Motor neuron (in vitro differentiated cells): Measurements from ENCODE around the gene SLC4A11. TPM values are rescaled to one million over a fixed set of nuclear protein-coding genes. Genes with fewer than 3 reads are reported as not detected.

Experiments used
- ATAC-seq, 8 experiments: fragments of 200-7000 bp; cut with Tn5 transposase; replicated peaks in 6 of 8; 2 replicates each; pipeline ENCODE4 v1.8.0; 2021; ENCODE audit warnings: mild to moderate bottlenecking in 8 of 8, moderate library complexity in 8 of 8
- H3K27ac ChIP-seq, 2 donors: fragments of 250-450 bp; sonication (Bioruptor Pico); 2 replicates each; pipeline ENCODE4 v1.9.0; 2021; ENCODE audit warnings: antibody characterized with exemption in 2 of 2, mild to moderate bottlenecking in 2 of 2, moderate library complexity in 1 of 2
- H3K4me1 ChIP-seq, 2 donors: fragments of 250-450 bp; sonication (Bioruptor Pico); replicated peaks in 1 of 2; 2 replicates each; pipeline ENCODE4 v1.6.1; 2021; ENCODE audit warnings: antibody characterized with exemption in 2 of 2, mild to moderate bottlenecking in 2 of 2, moderate library complexity in 1 of 2
- H3K4me3 ChIP-seq, 5 donors: fragments of 250-450 bp; sonication (Bioruptor Pico); 2 replicates each; pipeline ENCODE4 v1.9.0; 2021; ENCODE audit warnings: antibody characterized with exemption in 5 of 5, mild to moderate bottlenecking in 5 of 5, moderate library complexity in 4 of 5
- WGBS, 10 experiments: fragments of 450-650 bp; shearing (Covaris generic); methylation state at CpG; one replicate each; pipeline ENCODE4 v1.0.0; 2022; 5-methylcytosine and 5-hydroxymethylcytosine counted together
- in situ Hi-C, 9 experiments: fragments of 400-800 bp; cut with MboI; loops; one replicate each; pipeline ENCODE4 v1.15.0; 2021; ENCODE audit warnings: low sequenced_read_pairs in 9 of 9, low pct_unique_long_range_greater_than_20kb in 2 of 9; ENCODE audit not compliant: unreplicated experiment in 9 of 9
- total RNA-seq, 8 experiments: library from RNA; unstranded; fragments of 300-600 nt; gene quantifications; 2 replicates each; pipeline versions ENCODE4 v1.2.3 to v1.2.4, GENCODE V29; 2022

The SLC4A11 gene
- total RNA-seq, 8 experiments from 2014 or later: 0.05 to 19.6 (median 1.3) TPM

GRCh38 chr20:3262566-3262965 is 23.6 kb upstream of the SLC4A11 start:
- Histone ChIP-seq H3K27ac (no peak overlapping the region), H3K4me3 (no peak overlapping the region), H3K4me1 (no peaks in the 10 kb centered on the region)
- in situ Hi-C loops: no loop called here
- no peak for ATAC-seq

- no peak overlapping the region for H3K4me3 ChIP-seq
- no peak for ATAC-seq
- H3K27ac ChIP-seq: no peak overlapping the region
- in situ Hi-C loops: no loop called here
- WGBS, 10 experiments: 67 to 100% (median 97%) methylated on average over 1 to 3 of the region's 5 CpGs; no CpG with 5 or more reads in 2 of the 10 experiments
- no peaks in the 10 kb centered on the region for H3K4me1 ChIP-seq
These were observed 19.4 kb upstream of the SLC4A11 start for GRCh38 chr20:3258429-3258828.

- no peak overlapping the region for H3K27ac ChIP-seq
- in situ Hi-C loops: no loop called here
- no peak for ATAC-seq
- 95% methylated on average over 4 of the region's 5 CpGs; no CpG with 5 or more reads in 9 of the 10 experiments for WGBS, 10 experiments
- no peaks in the 10 kb centered on the region for H3K4me1 ChIP-seq
- no peak overlapping the region for H3K4me3 ChIP-seq
These were observed 16.7 kb upstream of the SLC4A11 start for GRCh38 chr20:3255728-3256127.

GRCh38 chr20:3251806-3252205 is 12.8 kb upstream of the SLC4A11 start:
- WGBS, 10 experiments: 100% methylated on average over 1 of the region's 8 CpGs; no CpG with 5 or more reads in 9 of the 10 experiments
- Histone ChIP-seq H3K27ac (no peak overlapping the region), H3K4me1 (peaks cover 4% of the 10 kb centered on the region in 2 donors), H3K4me3 (no peak overlapping the region)
- in situ Hi-C loops: no loop called here
- peak in 2 of 8 experiments; percentile 73 to 84 for ATAC-seq

- in situ Hi-C loops: no loop called here
- Histone ChIP-seq H3K27ac (no peak overlapping the region), H3K4me3 (no peak overlapping the region), H3K4me1 (peaks cover 4% of the 10 kb centered on the region in 2 donors)
- peak in 2 of 8 experiments; percentile 26 to 30 for ATAC-seq
- 21 to 100% (median 44%) methylated on average over 2 to 8 of the region's 10 CpGs; no CpG with 5 or more reads in 4 of the 10 experiments for WGBS, 10 experiments
These were observed 11.1 kb upstream of the SLC4A11 start for GRCh38 chr20:3250091-3250504.

- H3K27ac ChIP-seq: no peak overlapping the region
- ATAC-seq: peak in 7 of 8 experiments; percentile 12 to 50 (median 34)
- no peak overlapping the region for H3K4me3 ChIP-seq
- peaks cover 4% of the 10 kb centered on the region in 2 donors for H3K4me1 ChIP-seq
- WGBS, 10 experiments: 0 to 100% (median 20%) methylated on average over 1 to 5 of the region's 18 CpGs; no CpG with 5 or more reads in 3 of the 10 experiments
- in situ Hi-C loops: no loop called here
These were observed 10.0 kb upstream of the SLC4A11 start for GRCh38 chr20:3248993-3249347.

- Histone ChIP-seq H3K4me3 (no peak overlapping the region), H3K4me1 (peaks cover 4% of the 10 kb centered on the region in 2 donors), H3K27ac (no peak overlapping the region)
- 0 to 62% (median 10%) methylated on average over 1 to 23 of the region's 53 CpGs; no CpG with 5 or more reads in 3 of the 10 experiments for WGBS, 10 experiments
- peak; percentile 70 to 85 (median 75) for ATAC-seq
- in situ Hi-C loops: no loop called here
These were observed 9.4 kb upstream of the SLC4A11 start for GRCh38 chr20:3248167-3248992.

GRCh38 chr20:3247638-3248037 is 8.6 kb upstream of the SLC4A11 start:
- 0 to 100% (median 40%) methylated on average over 1 to 2 of the region's 4 CpGs; no CpG with 5 or more reads in 3 of the 10 experiments for whole genome bisulfite sequencing, 10 experiments
- peaks cover 4% of the 10 kb centered on the region in 2 donors for H3K4me1 ChIP-seq
- no peak for ATAC-seq

GRCh38 chr20:3246682-3247081 is 7.7 kb upstream of the SLC4A11 start:
- ATAC-seq: no peak
- in situ Hi-C loops: no loop called here
- H3K4me3 ChIP-seq: no peak overlapping the region
- WGBS, 10 experiments: 83 to 100% methylated on average over 1 of the region's 1 CpG; no CpG with 5 or more reads in 8 of the 10 experiments
- no peak overlapping the region for H3K27ac ChIP-seq
- H3K4me1 ChIP-seq: peaks cover 4% of the 10 kb centered on the region in 2 donors

More at GRCh38 chr20:3247638-3248037, 8.6 kb upstream of the SLC4A11 start:
- Histone ChIP-seq H3K27ac (no peak overlapping the region), H3K4me3 (no peak overlapping the region)
- in situ Hi-C loops: no loop called here

- in situ Hi-C loops: no loop called here
- ATAC-seq: no peak
- WGBS, 10 experiments: 17 to 61% (median 43%) methylated on average over 1 to 3 of the region's 4 CpGs
These were observed 6.7 kb upstream of the SLC4A11 start for GRCh38 chr20:3245711-3246110.

GRCh38 chr20:3245156-3245555 is 6.2 kb upstream of the SLC4A11 start:
- ATAC-seq: no peak
- in situ Hi-C loops: no loop called here

More at GRCh38 chr20:3245711-3246110, 6.7 kb upstream of the SLC4A11 start:
- H3K27ac ChIP-seq: no peak overlapping the region
- peaks cover 4% of the 10 kb centered on the region in 2 donors for H3K4me1 ChIP-seq
- H3K4me3 ChIP-seq: no peak overlapping the region

GRCh38 chr20:3244613-3245012 is 5.6 kb upstream of the SLC4A11 start:
- ATAC-seq: no peak
- WGBS, 10 experiments: no CpG with 5 or more reads among the region's 1 CpG
- no peak overlapping the region for H3K4me3 ChIP-seq
- H3K4me1 ChIP-seq: peaks cover 4% of the 10 kb centered on the region in 2 donors
- no peak overlapping the region for H3K27ac ChIP-seq
- in situ Hi-C loops: no loop called here

More at GRCh38 chr20:3245156-3245555, 6.2 kb upstream of the SLC4A11 start:
- H3K27ac ChIP-seq: no peak overlapping the region
- peaks cover 4% of the 10 kb centered on the region in 2 donors for H3K4me1 ChIP-seq
- H3K4me3 ChIP-seq: no peak overlapping the region
- 45 to 100% (median 75%) methylated on average over 1 to 2 of the region's 2 CpGs; no CpG with 5 or more reads in 2 of the 10 experiments for WGBS, 10 experiments

GRCh38 chr20:3243718-3244358 is 4.8 kb upstream of the SLC4A11 start:
- 40 to 83% (median 63%) methylated on average over 1 to 10 of the region's 11 CpGs; no CpG with 5 or more reads in 2 of the 10 experiments for WGBS, 10 experiments

More at GRCh38 chr20:3243718-3244358, 4.8 kb upstream of the SLC4A11 start:
- Histone ChIP-seq H3K4me3 (no peak overlapping the region), H3K27ac (no peak overlapping the region), H3K4me1 (peaks cover under 1 to 4% of the 10 kb centered on the region in 2 donors)
- no peak for ATAC-seq
- in situ Hi-C loops: no loop called here
